Fibroblast of the conjunctiva (primary cell): ENCODE results near the gene PPP2R3A.
A peak's percentile ranks its signal among the peaks of the same experiment; 100 is the strongest.
"Not testable (repeated sequence)": the region's sequence is repeated elsewhere in the genome, so short reads cannot be mapped to it uniquely, and the experiment has no call there.

ENCODE experiments used
- DNase-seq: peaks from one replicate; pipeline ENCODE4 v3.0.0-alpha.2; 2010; ENCODE audit warnings: low read depth

Gene PPP2R3A

GRCh38 chr3:136093771-136094170, 128.2 kb downstream of the PPP2R3A start:
- no peak for DNase-seq

- DNase-seq: no peak
Observed at GRCh38 chr3:136105044-136105443, 139.5 kb downstream of the PPP2R3A start.

GRCh38 chr3:136106101-136106500, 140.6 kb downstream of the PPP2R3A start:
- DNase-seq: no peak

- DNase-seq: no peak
Observed at GRCh38 chr3:136109499-136109898, 144.0 kb downstream of the PPP2R3A start.

GRCh38 chr3:136110481-136110880, 145.0 kb downstream of the PPP2R3A start:
- no peak for DNase-seq

GRCh38 chr3:136114421-136114820, 148.9 kb downstream of the PPP2R3A start:
- no peak for DNase-seq

GRCh38 chr3:136119332-136119731, 153.8 kb downstream of the PPP2R3A start:
- DNase-seq: not testable (repeated sequence)

GRCh38 chr3:136119783-136120182, 154.3 kb downstream of the PPP2R3A start:
- not testable (repeated sequence) for DNase-seq

- no peak for DNase-seq
Observed at GRCh38 chr3:136120373-136121348, 155.1 kb downstream of the PPP2R3A start.

GRCh38 chr3:136122006-136122405, 156.5 kb downstream of the PPP2R3A start:
- DNase-seq: no peak

GRCh38 chr3:136131647-136132046, 166.1 kb downstream of the PPP2R3A start:
- DNase-seq: not testable (repeated sequence)

GRCh38 chr3:136134091-136134490, 168.6 kb downstream of the PPP2R3A start:
- DNase-seq: no peak

- no peak for DNase-seq
Observed at GRCh38 chr3:136135039-136135802, 169.7 kb downstream of the PPP2R3A start.

- DNase-seq: no peak
Observed at GRCh38 chr3:136136454-136136853, 170.9 kb downstream of the PPP2R3A start.

- DNase-seq: no peak
Observed at GRCh38 chr3:136141291-136141785, 175.8 kb downstream of the PPP2R3A start.

- no peak for DNase-seq
Observed at GRCh38 chr3:136141891-136142290, 176.4 kb downstream of the PPP2R3A start.

- peak; percentile 65 for DNase-seq
Observed at GRCh38 chr3:136142592-136142991, 177.1 kb downstream of the PPP2R3A start.

GRCh38 chr3:136144397-136144796, 178.9 kb downstream of the PPP2R3A start:
- not testable (repeated sequence) for DNase-seq

- DNase-seq: no peak
Observed at GRCh38 chr3:136146981-136147729, 181.6 kb downstream of the PPP2R3A start.

GRCh38 chr3:136149667-136150066, 184.1 kb downstream of the PPP2R3A start:
- no peak for DNase-seq

GRCh38 chr3:136151219-136151618, 185.7 kb downstream of the PPP2R3A start:
- no peak for DNase-seq
